Right atrium auricular region (tissue), 2 donors: ENCODE measurements around the gene MITF. TPM values are rescaled to one million over a fixed set of nuclear protein-coding genes. Genes with fewer than 3 reads are reported as not detected.

Source experiments
- DNase-seq: peaks from one replicate; pipeline ENCODE4 v3.0.0-alpha.2; 2019; ENCODE audit warnings: low spot score
- H3K27ac ChIP-seq, 2 donors: fragments of 200-600 bp; sonication (generic); 1 replicate in 1 of 2; 2 replicates in 1 of 2; pipeline ENCODE4 v1.5.1; 2016 to 2019
- H3K27me3 ChIP-seq, 2 donors: fragments of 200-600 bp; sonication (generic); one replicate each; pipeline versions ENCODE4 v1.5.1 to v1.6.0; 2017 to 2019
- H3K36me3 ChIP-seq: fragments of 200-600 bp; sonication (generic); one replicate; pipeline ENCODE4 v1.5.1; 2016
- H3K4me1 ChIP-seq, 2 donors: fragments of 200-600 bp; sonication (generic); one replicate each; pipeline versions ENCODE4 v1.5.1 to v1.6.0; 2017 to 2019
- H3K4me3 ChIP-seq, 2 donors: fragments of 200-600 bp; sonication (generic); 1 replicate in 1 of 2; 2 replicates in 1 of 2; pipeline ENCODE4 v1.5.1; 2017 to 2019; ENCODE audit warnings: mild to moderate bottlenecking in 1 of 2, moderate library complexity in 1 of 2
- H3K9me3 ChIP-seq, 2 donors: fragments of 200-600 bp; sonication (generic); one replicate each; pipeline ENCODE4 v1.5.1; 2019
- CTCF ChIP-seq, 2 donors: fragments of 200-600 bp; sonication (generic); IDR thresholded peaks; one replicate each; pipeline ENCODE4 v1.5.1; 2019; ENCODE audit warnings: antibody characterized with exemption in 2 of 2
- total RNA-seq, 2 donors: library from RNA; depleted of rRNA; stranded (reverse); fragments of >200 nt; gene quantifications; one replicate each; pipeline ENCODE4 v1.1.0, GENCODE V29; 2016

The MITF gene
- 10 to 100 TPM; 47.6 to 68.6 TPM for total RNA-seq

- Histone ChIP-seq H3K27ac (peak within 1 kb of the TSS; percentile 90 to 95), H3K27me3 (no peaks in the 10 kb centered on the region), H3K9me3 (no peaks in the 10 kb centered on the region), H3K4me1 (peaks cover 0 to 44% of the 10 kb centered on the region in 2 donors), H3K36me3 (no peaks in the 10 kb centered on the region), H3K4me3 (peak within 1 kb of the TSS; percentile 86 to 94)
- DNase-seq: peak; percentile 93
- TF ChIP-seq CTCF (IDR thresholded peaks at IDR 0.05): no peak
Observed at GRCh38 chr3:69739204-69740102, at the start of gene MITF. MITF (plus strand) TSS chr3:69739464; CDS start chr3:69739598, 134 bp downstream.

GRCh38 chr3:69691860-69692259 lies 47.4 kb upstream of the MITF start:
- no peaks in the 10 kb centered on the region for H3K9me3 ChIP-seq
- H3K36me3 ChIP-seq: no peaks in the 10 kb centered on the region
- TF ChIP-seq CTCF (IDR thresholded peaks at IDR 0.05): no peak
- H3K4me1 ChIP-seq: no peaks in the 10 kb centered on the region
- H3K4me3 ChIP-seq: no peak overlapping the region
- DNase-seq: no peak
- no peak overlapping the region for H3K27ac ChIP-seq
- no peaks in the 10 kb centered on the region for H3K27me3 ChIP-seq

GRCh38 chr3:69692761-69693160 lies 46.5 kb upstream of the MITF start:
- Histone ChIP-seq H3K4me3 (no peak overlapping the region), H3K36me3 (no peaks in the 10 kb centered on the region), H3K27me3 (no peaks in the 10 kb centered on the region), H3K4me1 (no peaks in the 10 kb centered on the region), H3K9me3 (no peaks in the 10 kb centered on the region), H3K27ac (no peak overlapping the region)
- no peak for TF ChIP-seq CTCF (IDR thresholded peaks at IDR 0.05)
- no peak for DNase-seq

- no peak for TF ChIP-seq CTCF (IDR thresholded peaks at IDR 0.05)
- H3K27ac ChIP-seq: no peak overlapping the region
- H3K9me3 ChIP-seq: peaks cover 0 to under 1% of the 10 kb centered on the region in 2 donors
- H3K36me3 ChIP-seq: no peaks in the 10 kb centered on the region
- H3K4me3 ChIP-seq: no peak overlapping the region
- H3K4me1 ChIP-seq: no peaks in the 10 kb centered on the region
- DNase-seq: no peak
- H3K27me3 ChIP-seq: no peaks in the 10 kb centered on the region
Observed at GRCh38 chr3:69695443-69695842, 43.8 kb upstream of the MITF start.

GRCh38 chr3:69695933-69696332 lies 43.3 kb upstream of the MITF start:
- TF ChIP-seq CTCF (IDR thresholded peaks at IDR 0.05): no peak
- H3K27ac ChIP-seq: no peak overlapping the region
- peaks cover 0 to 5% of the 10 kb centered on the region in 2 donors for H3K9me3 ChIP-seq
- no peaks in the 10 kb centered on the region for H3K4me1 ChIP-seq
- no peak for DNase-seq
- no peaks in the 10 kb centered on the region for H3K27me3 ChIP-seq
- H3K36me3 ChIP-seq: no peaks in the 10 kb centered on the region
- H3K4me3 ChIP-seq: no peak overlapping the region
